Measurements from ENCODE around the gene PGK1. TPM values are rescaled to one million over a fixed set of nuclear protein-coding genes. Genes with fewer than 3 reads are reported as not detected.
A peak's percentile ranks its signal among the peaks of the same experiment; 100 is the strongest.
"Not testable (repeated sequence)": the region's sequence is repeated elsewhere in the genome, so short reads cannot be mapped to it uniquely, and the experiment has no call there.

PGK1 gene
- total and polyA plus RNA-seq, 2 experiments from 2014 or later, result 249 to 336 TPM

GRCh38 chrX:78081413-78081812 is 22.6 kb upstream of the PGK1 start:
- ATAC-seq; H2AFZ ChIP-seq; DNase-seq (ENCODE audit: low spot score); H3K36me3 Mint-ChIP-seq (ENCODE audit: low read depth); H3K9me3 Mint-ChIP-seq; H3K4me3 ChIP-seq; H3K79me2 ChIP-seq (replicated peaks; ENCODE audit: insufficient read depth); H3K4me1 Mint-ChIP-seq; H3K27me3 Mint-ChIP-seq (ENCODE audit: insufficient read depth, low read depth, poor library complexity); H3K4me1 ChIP-seq (ENCODE audit: insufficient read depth); H3K27me3 ChIP-seq (ENCODE audit: insufficient read depth); H3K27ac Mint-ChIP-seq; H3K4me3 Mint-ChIP-seq; H3F3A ChIP-seq (replicated peaks; ENCODE audit: low read depth); H4K20me1 ChIP-seq (replicated peaks; ENCODE audit: insufficient read depth); H3K9me2 ChIP-seq (ENCODE audit: insufficient read depth); H3K36me3 ChIP-seq (ENCODE audit: insufficient read depth); H3K4me2 ChIP-seq; H3K27ac ChIP-seq (ENCODE audit: low read depth): not testable (repeated sequence)

- no peaks in the 10 kb centered on the region for H3K36me3 Mint-ChIP-seq (ENCODE audit: low read depth)
- H3K9me2 ChIP-seq (ENCODE audit: insufficient read depth), result no peaks in the 10 kb centered on the region
- peaks cover 9% of the 10 kb centered on the region for H3K4me1 Mint-ChIP-seq
- H3K4me3 ChIP-seq, result no peak overlapping the region
- no peaks in the 10 kb centered on the region for H3K27me3 Mint-ChIP-seq (ENCODE audit: insufficient read depth, low read depth, poor library complexity)
- H3K79me2 ChIP-seq (replicated peaks; ENCODE audit: insufficient read depth), result no peaks in the 10 kb centered on the region
- no peak overlapping the region for H3K27ac Mint-ChIP-seq
- no peak overlapping the region for H3K4me2 ChIP-seq
- H3K27ac ChIP-seq (ENCODE audit: low read depth), result no peak overlapping the region
- H3K36me3 ChIP-seq (ENCODE audit: insufficient read depth), result no peaks in the 10 kb centered on the region
- H3K4me1 ChIP-seq (ENCODE audit: insufficient read depth), result no peaks in the 10 kb centered on the region
- TF ChIP-seq CTCF (conservative IDR thresholded peaks at IDR 0.05; ENCODE audit: low read depth in 2 of 2) (peak; percentile 46 to 63), EZH2 (IDR thresholded peaks at IDR 0.05; ENCODE audit: low read depth, unreplicated experiment) (no peak)
- H3F3A ChIP-seq (replicated peaks; ENCODE audit: low read depth), result no peaks in the 10 kb centered on the region
- ATAC-seq (peak; percentile 99), DNase-seq (ENCODE audit: low spot score) (peak; percentile 70)
- H4K20me1 ChIP-seq (replicated peaks; ENCODE audit: insufficient read depth), result no peaks in the 10 kb centered on the region
- H2AFZ ChIP-seq, result peak overlapping the region; percentile 59; the same call in 1 of the 2 replicates
- no peak overlapping the region for H3K4me3 Mint-ChIP-seq
- H3K9me3 Mint-ChIP-seq, result no peaks in the 10 kb centered on the region
- H3K27me3 ChIP-seq (ENCODE audit: insufficient read depth), result no peaks in the 10 kb centered on the region
These were observed 11.8 kb upstream of the PGK1 start for GRCh38 chrX:78092296-78092695.

- Mint-ChIP-seq H3K9me3 (no peaks in the 10 kb centered on the region), H3K4me1 (peaks cover 5% of the 10 kb centered on the region), H3K4me3 (no peak overlapping the region), H3K27me3 (ENCODE audit: insufficient read depth, low read depth, poor library complexity) (no peaks in the 10 kb centered on the region), H3K36me3 (ENCODE audit: low read depth) (no peaks in the 10 kb centered on the region), H3K27ac (no peak overlapping the region)
- no peaks in the 10 kb centered on the region for H3K36me3 ChIP-seq (ENCODE audit: insufficient read depth)
- H4K20me1 ChIP-seq (replicated peaks; ENCODE audit: insufficient read depth), result no peaks in the 10 kb centered on the region
- no peaks in the 10 kb centered on the region for H3K9me2 ChIP-seq (ENCODE audit: insufficient read depth)
- 0 out of 2 replicates have a peak, but pooled peaks cover 3% of the 10 kb centered on the region for H3F3A ChIP-seq (replicated peaks; ENCODE audit: low read depth)
- H3K4me2 ChIP-seq, result no peak overlapping the region
- no peak overlapping the region for H2AFZ ChIP-seq
- H3K27me3 ChIP-seq (ENCODE audit: insufficient read depth), result no peaks in the 10 kb centered on the region
- H3K4me1 ChIP-seq (ENCODE audit: insufficient read depth), result no peaks in the 10 kb centered on the region
- no peak overlapping the region for H3K27ac ChIP-seq (ENCODE audit: low read depth)
- no peak overlapping the region for H3K4me3 ChIP-seq
- no peak for DNase-seq (ENCODE audit: low spot score)
- no peaks in the 10 kb centered on the region for H3K79me2 ChIP-seq (replicated peaks; ENCODE audit: insufficient read depth)
- no peak for ATAC-seq
- TF ChIP-seq POLR2AphosphoS5 (IDR thresholded peaks at IDR 0.05; ENCODE audit: low read depth) (no peak), ETS1 (IDR thresholded peaks at IDR 0.05) (no peak), JUNB (IDR thresholded peaks at IDR 0.05; ENCODE audit: unreplicated experiment) (no peak), ZNF462 (CRISPR knock-in tag; IDR thresholded peaks at IDR 0.05) (no peak), ZNF114 (CRISPR knock-in tag; IDR thresholded peaks at IDR 0.05) (no peak), CREB1 (CRISPR knock-in tag; IDR thresholded peaks at IDR 0.05; ENCODE audit: low read depth) (no peak), NANOG (IDR thresholded peaks at IDR 0.05; ENCODE audit: borderline replicate concordance) (no peak)
These were observed 5.9 kb upstream of the PGK1 start for GRCh38 chrX:78098108-78098507.
